Fibroblast of lung (primary cell): ENCODE results near the gene TET1. TPM values are rescaled to one million over a fixed set of nuclear protein-coding genes. Genes with fewer than 3 reads are reported as not detected.
"Not testable (repeated sequence)": the region's sequence is repeated elsewhere in the genome, so short reads cannot be mapped to it uniquely, and the experiment has no call there.

Experiments
- DNase-seq, 2 donors: peaks; one replicate each; pipeline versions ENCODE4 v3.0.0 to v3.0.0-alpha.2; 2010; ENCODE audit warnings: low read depth in 2 of 2
- H2AFZ ChIP-seq: 2 replicates; pipeline ENCODE4 v1.5.1; 2012; ENCODE audit warnings: low read length, control low read depth, inconsistent platforms
- H3K27ac ChIP-seq: 2 replicates; pipeline ENCODE4 v1.5.1; 2011; ENCODE audit warnings: low read length, control low read depth; ENCODE audit not compliant: insufficient read depth
- H3K27me3 ChIP-seq: 2 replicates; pipeline ENCODE4 v1.5.1; 2011; ENCODE audit warnings: mild to moderate bottlenecking, low read length; ENCODE audit not compliant: control insufficient read depth, insufficient read depth
- H3K36me3 ChIP-seq: 2 replicates; pipeline ENCODE4 v1.5.1; 2011; ENCODE audit warnings: low read length; ENCODE audit not compliant: control insufficient read depth, insufficient read depth
- H3K4me1 ChIP-seq: 2 replicates; pipeline ENCODE4 v1.5.1; 2011; ENCODE audit warnings: low read length; ENCODE audit not compliant: control insufficient read depth, insufficient read depth; ENCODE audit errors: extremely low read depth
- H3K4me2 ChIP-seq: 2 replicates; pipeline ENCODE4 v1.5.1; 2011; ENCODE audit warnings: low read length, control low read depth; ENCODE audit not compliant: insufficient read depth; ENCODE audit errors: extremely low read depth
- H3K4me3 ChIP-seq, 4 experiments: fragments of 200-600 bp in 1 of 4; sonication (generic) in 1 of 4; replicated peaks in 1 of 4; 2 replicates each; pipeline ENCODE4 v1.5.1; 2011 to 2016; ENCODE audit warnings: low read length in 4 of 4, low read depth in 3 of 4, mild to moderate bottlenecking in 3 of 4, control low read depth in 2 of 4, inconsistent platforms in 1 of 4, mixed read lengths in 1 of 4; ENCODE audit not compliant: insufficient read depth in 1 of 4; ENCODE audit errors: control extremely low read depth in 1 of 4
- H3K79me2 ChIP-seq: 2 replicates; pipeline ENCODE4 v1.5.1; 2012; ENCODE audit warnings: mild to moderate bottlenecking, low read length, inconsistent platforms; ENCODE audit not compliant: control insufficient read depth, insufficient read depth
- H3K9ac ChIP-seq: 2 replicates; pipeline ENCODE4 v1.5.1; 2011; ENCODE audit warnings: mild to moderate bottlenecking, low read length, control low read depth; ENCODE audit not compliant: insufficient read depth
- H3K9me3 ChIP-seq: 2 replicates; pipeline ENCODE4 v1.5.1; 2012; ENCODE audit warnings: low read depth, low read length; ENCODE audit not compliant: control insufficient read depth, insufficient read depth
- H4K20me1 ChIP-seq: 2 replicates; pipeline ENCODE4 v1.5.1; 2011; ENCODE audit warnings: low read length; ENCODE audit not compliant: control insufficient read depth, insufficient read depth; ENCODE audit errors: extremely low read depth
- EZH2 ChIP-seq: IDR thresholded peaks from 2 replicates; pipeline ENCODE4 v1.5.1; 2012; ENCODE audit warnings: low read length, control low read depth, mild to moderate bottlenecking; ENCODE audit errors: missing control alignments
- polyA plus RNA-seq, 2 donors: library from polyadenylated mRNA; depleted of rRNA in 1 of 2; stranded (reverse) in 1 of 2; unstranded in 1 of 2; fragments of >200 nt; gene quantifications; 2 replicates each; pipeline ENCODE4 v1.2.1, GENCODE V29; 2011 to 2012; ENCODE audit warnings: missing spikeins in 1 of 2
- total RNA-seq: library from RNA; depleted of rRNA; stranded (reverse); fragments of >200 nt; gene quantifications from 2 replicates; pipeline ENCODE4 v1.2.1, GENCODE V29; 2014
- TF ChIP-seq, protein P1 (sequence below), 2 donors: IDR thresholded peaks in 1 of 2; conservative IDR thresholded peaks in 1 of 2; 1 replicate in 1 of 2; 2 replicates in 1 of 2; pipeline ENCODE4 v1.5.1; 2011 to 2012; ENCODE audit warnings: low read length in 2 of 2, control low read depth in 1 of 2, inconsistent platforms in 1 of 2, low read depth in 1 of 2, mild to moderate bottlenecking in 1 of 2

TET1 gene
- total and polyA plus RNA-seq, 2 donors (not counting 1 experiment from before 2014, with no cell fraction given), result 3.3 to 4.7 TPM

- no peak overlapping the region for H3K4me2 ChIP-seq
- no peaks in the 10 kb centered on the region for H3K79me2 ChIP-seq
- no peaks in the 10 kb centered on the region for H3K9me3 ChIP-seq
- H3K4me3 ChIP-seq, result no peak overlapping the region
- no peak overlapping the region for H2AFZ ChIP-seq
- DNase-seq, result no peak
- TF ChIP-seq EZH2, result no peak
- TF ChIP-seq, protein P1, sequence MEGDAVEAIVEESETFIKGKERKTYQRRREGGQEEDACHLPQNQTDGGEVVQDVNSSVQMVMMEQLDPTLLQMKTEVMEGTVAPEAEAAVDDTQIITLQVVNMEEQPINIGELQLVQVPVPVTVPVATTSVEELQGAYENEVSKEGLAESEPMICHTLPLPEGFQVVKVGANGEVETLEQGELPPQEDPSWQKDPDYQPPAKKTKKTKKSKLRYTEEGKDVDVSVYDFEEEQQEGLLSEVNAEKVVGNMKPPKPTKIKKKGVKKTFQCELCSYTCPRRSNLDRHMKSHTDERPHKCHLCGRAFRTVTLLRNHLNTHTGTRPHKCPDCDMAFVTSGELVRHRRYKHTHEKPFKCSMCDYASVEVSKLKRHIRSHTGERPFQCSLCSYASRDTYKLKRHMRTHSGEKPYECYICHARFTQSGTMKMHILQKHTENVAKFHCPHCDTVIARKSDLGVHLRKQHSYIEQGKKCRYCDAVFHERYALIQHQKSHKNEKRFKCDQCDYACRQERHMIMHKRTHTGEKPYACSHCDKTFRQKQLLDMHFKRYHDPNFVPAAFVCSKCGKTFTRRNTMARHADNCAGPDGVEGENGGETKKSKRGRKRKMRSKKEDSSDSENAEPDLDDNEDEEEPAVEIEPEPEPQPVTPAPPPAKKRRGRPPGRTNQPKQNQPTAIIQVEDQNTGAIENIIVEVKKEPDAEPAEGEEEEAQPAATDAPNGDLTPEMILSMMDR (conservative IDR thresholded peaks at IDR 0.05 in 1 of 2, IDR thresholded peaks at IDR 0.05 in 1 of 2; ENCODE audit: low read depth in 1 of 2, low read length in 2 of 2), result no peak
- no peaks in the 10 kb centered on the region for H3K27me3 ChIP-seq
- no peak overlapping the region for H3K9ac ChIP-seq
- peaks cover 16% of the 10 kb centered on the region for H3K4me1 ChIP-seq
- no peaks in the 10 kb centered on the region for H3K36me3 ChIP-seq
- H4K20me1 ChIP-seq, result no peaks in the 10 kb centered on the region
- H3K27ac ChIP-seq, result no peak overlapping the region
Observed at GRCh38 chr10:68603766-68604165, 43.6 kb downstream of the TET1 start.

GRCh38 chr10:68604441-68604840, 44.3 kb downstream of the TET1 start:
- TF ChIP-seq, protein P1 (conservative IDR thresholded peaks at IDR 0.05 in 1 of 2, IDR thresholded peaks at IDR 0.05 in 1 of 2; ENCODE audit: low read depth in 1 of 2, low read length in 2 of 2), result no peak
- no peak for TF ChIP-seq EZH2
- H3K27ac ChIP-seq, result no peak overlapping the region

DNA sequence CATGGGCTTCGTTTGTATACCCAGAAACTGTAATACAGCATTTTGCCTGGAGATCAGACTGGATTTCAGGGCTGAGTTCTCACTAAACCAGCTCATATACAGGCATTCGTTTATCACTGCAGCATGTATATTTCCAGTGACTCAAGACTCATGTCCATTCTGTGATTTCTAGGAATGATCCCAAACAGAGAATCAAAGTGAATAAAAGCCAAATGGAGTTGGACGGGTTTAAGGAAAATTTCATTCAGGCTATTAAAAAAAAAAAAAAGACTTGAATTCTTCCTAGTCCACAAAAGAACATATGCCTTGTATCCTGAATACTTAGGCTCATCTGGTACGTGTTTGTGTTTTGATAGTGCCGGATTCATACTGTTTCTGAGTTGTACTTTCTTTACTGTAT, 46.8 kb downstream of the TET1 start:
- H3K9me3 ChIP-seq, result no peaks in the 10 kb centered on the region

More at GRCh38 chr10:68604441-68604840, 44.3 kb downstream of the TET1 start:
- DNase-seq, result peak in 1 of 2 donors; percentile 25
- no peak overlapping the region for H3K4me2 ChIP-seq
- peaks cover 10% of the 10 kb centered on the region for H3K4me1 ChIP-seq
- no peaks in the 10 kb centered on the region for H4K20me1 ChIP-seq
- no peak overlapping the region for H3K4me3 ChIP-seq
- H2AFZ ChIP-seq, result no peak overlapping the region
- no peaks in the 10 kb centered on the region for H3K79me2 ChIP-seq
- no peaks in the 10 kb centered on the region for H3K27me3 ChIP-seq
- H3K9me3 ChIP-seq, result no peaks in the 10 kb centered on the region
- no peak overlapping the region for H3K9ac ChIP-seq
- H3K36me3 ChIP-seq, result no peaks in the 10 kb centered on the region

GRCh38 chr10:68610023-68610422, 49.9 kb downstream of the TET1 start:
- not testable (repeated sequence) for H3K4me3 ChIP-seq, H3K27ac ChIP-seq, DNase-seq

More for the DNA sequence above, 46.8 kb downstream of the TET1 start:
- DNase-seq, result peak; percentile 40 to 62
- Histone ChIP-seq H3K4me1 (peaks cover 1% of the 10 kb centered on the region), H3K9ac (no peak overlapping the region), H3K79me2 (no peaks in the 10 kb centered on the region), H2AFZ (no peak overlapping the region), H3K4me2 (no peak overlapping the region), H3K4me3 (no peak overlapping the region), H3K36me3 (no peaks in the 10 kb centered on the region), H3K27ac (no peak overlapping the region), H3K27me3 (no peaks in the 10 kb centered on the region), H4K20me1 (no peaks in the 10 kb centered on the region)
- TF ChIP-seq EZH2, result no peak
- TF ChIP-seq, protein P1 (conservative IDR thresholded peaks at IDR 0.05 in 1 of 2, IDR thresholded peaks at IDR 0.05 in 1 of 2; ENCODE audit: low read depth in 1 of 2, low read length in 2 of 2), result no peak

More at GRCh38 chr10:68610023-68610422, 49.9 kb downstream of the TET1 start:
- H3K27me3 ChIP-seq, H3K9me3 ChIP-seq, H3K9ac ChIP-seq, H3K36me3 ChIP-seq, H2AFZ ChIP-seq, H3K79me2 ChIP-seq, H3K4me1 ChIP-seq, H3K4me2 ChIP-seq, H4K20me1 ChIP-seq: not testable (repeated sequence)
